Measurements from ENCODE around the gene USP21.

Gene USP21

GRCh38 chr1:161158316-161159010 is 837 bp upstream of the USP21 start:
- DNase-seq (ENCODE audit: low spot score): no peak
- TF ChIP-seq CTCF (IDR thresholded peaks at IDR 0.05; ENCODE audit: extremely low read depth, missing control alignments): no peak

- no peak for TF ChIP-seq CTCF (IDR thresholded peaks at IDR 0.05; ENCODE audit: extremely low read depth, missing control alignments)
These were observed 578 bp downstream of the USP21 start for GRCh38 chr1:161159913-161160243.

GRCh38 chr1:161160671-161161145 is 1.4 kb downstream of the USP21 start:
- TF ChIP-seq CTCF (IDR thresholded peaks at IDR 0.05; ENCODE audit: extremely low read depth, missing control alignments): no peak
- DNase-seq (ENCODE audit: low spot score): no peak

More at GRCh38 chr1:161159913-161160243, 578 bp downstream of the USP21 start:
- DNase-seq (ENCODE audit: low spot score): no peak

- TF ChIP-seq CTCF (IDR thresholded peaks at IDR 0.05; ENCODE audit: extremely low read depth, missing control alignments): no peak
- DNase-seq (ENCODE audit: low spot score): no peak
These were observed 2.4 kb downstream of the USP21 start for GRCh38 chr1:161161652-161162051.

GRCh38 chr1:161162052-161162451 is 2.8 kb downstream of the USP21 start:
- DNase-seq (ENCODE audit: low spot score): no peak
- no peak for TF ChIP-seq CTCF (IDR thresholded peaks at IDR 0.05; ENCODE audit: extremely low read depth, missing control alignments)

GRCh38 chr1:161162806-161163205 is 3.5 kb downstream of the USP21 start:
- no peak for DNase-seq (ENCODE audit: low spot score)
- TF ChIP-seq CTCF (IDR thresholded peaks at IDR 0.05; ENCODE audit: extremely low read depth, missing control alignments): no peak

GRCh38 chr1:161163793-161164192 is 4.5 kb downstream of the USP21 start:
- no peak for DNase-seq (ENCODE audit: low spot score)
- TF ChIP-seq CTCF (IDR thresholded peaks at IDR 0.05; ENCODE audit: extremely low read depth, missing control alignments): no peak
